ENCODE data around the gene MIS12.

Gene MIS12

GRCh38 chr17:5499476-5500231 is 13.3 kb downstream of the MIS12 start:
- DNase-seq (ENCODE audit: extremely low read depth, low read depth): no peak

GRCh38 chr17:5500247-5500588 is 13.9 kb downstream of the MIS12 start:
- DNase-seq (ENCODE audit: extremely low read depth, low read depth): no peak
- TF ChIP-seq CTCF (IDR thresholded peaks at IDR 0.05; ENCODE audit: low read depth, low read length): no peak

More at GRCh38 chr17:5499476-5500231, 13.3 kb downstream of the MIS12 start:
- TF ChIP-seq CTCF (IDR thresholded peaks at IDR 0.05; ENCODE audit: low read depth, low read length): peak; percentile 1; the same call in 1 of the 2 replicates

- no peak for TF ChIP-seq CTCF (IDR thresholded peaks at IDR 0.05; ENCODE audit: low read depth, low read length)
- DNase-seq (ENCODE audit: extremely low read depth, low read depth): peak; percentile 61
Observed at GRCh38 chr17:5500589-5501391, 14.4 kb downstream of the MIS12 start.

GRCh38 chr17:5501685-5502084 is 15.3 kb downstream of the MIS12 start:
- TF ChIP-seq CTCF (IDR thresholded peaks at IDR 0.05; ENCODE audit: low read depth, low read length): no peak
- DNase-seq (ENCODE audit: extremely low read depth, low read depth): no peak

- no peak for TF ChIP-seq CTCF (IDR thresholded peaks at IDR 0.05; ENCODE audit: low read depth, low read length)
- no peak for DNase-seq (ENCODE audit: extremely low read depth, low read depth)
Observed at GRCh38 chr17:5502552-5502951, 16.2 kb downstream of the MIS12 start.

GRCh38 chr17:5506307-5506706 is 19.9 kb downstream of the MIS12 start:
- no peak for DNase-seq (ENCODE audit: extremely low read depth, low read depth)
- no peak for TF ChIP-seq CTCF (IDR thresholded peaks at IDR 0.05; ENCODE audit: low read depth, low read length)

GRCh38 chr17:5508810-5509209 is 22.4 kb downstream of the MIS12 start:
- TF ChIP-seq CTCF (IDR thresholded peaks at IDR 0.05; ENCODE audit: low read depth, low read length): no peak
- no peak for DNase-seq (ENCODE audit: extremely low read depth, low read depth)
